ENCODE measurements around the gene ITGAD. TPM values are rescaled to one million over a fixed set of nuclear protein-coding genes. Genes with fewer than 3 reads are reported as not detected.
"Not testable (repeated sequence)": the region's sequence is repeated elsewhere in the genome, so short reads cannot be mapped to it uniquely, and the experiment has no call there.

ITGAD gene
- total RNA-seq, 1 donor from 2014 or later = 0.39 TPM

DNA sequence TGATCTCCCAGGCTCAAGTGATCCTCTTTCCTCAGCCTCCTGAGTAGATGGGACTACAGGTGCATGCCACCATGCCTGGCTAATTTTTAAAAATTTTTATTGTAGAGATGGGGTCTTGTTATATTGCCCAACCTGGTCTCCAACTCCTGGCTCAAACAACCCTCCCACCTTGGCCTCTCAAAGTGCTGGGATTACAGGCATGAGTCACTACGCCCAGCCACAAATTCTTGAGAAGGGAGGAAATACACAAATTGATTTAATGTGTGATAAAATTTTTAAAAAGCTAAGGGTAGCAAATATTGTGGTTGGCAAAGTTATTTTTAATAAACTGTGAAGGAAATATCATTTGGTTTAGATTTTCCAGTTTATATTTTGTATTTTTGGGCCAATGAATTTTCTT, 9.6 kb downstream of the ITGAD start:
- no peak for DNase-seq (ENCODE audit: low spot score)

DNA sequence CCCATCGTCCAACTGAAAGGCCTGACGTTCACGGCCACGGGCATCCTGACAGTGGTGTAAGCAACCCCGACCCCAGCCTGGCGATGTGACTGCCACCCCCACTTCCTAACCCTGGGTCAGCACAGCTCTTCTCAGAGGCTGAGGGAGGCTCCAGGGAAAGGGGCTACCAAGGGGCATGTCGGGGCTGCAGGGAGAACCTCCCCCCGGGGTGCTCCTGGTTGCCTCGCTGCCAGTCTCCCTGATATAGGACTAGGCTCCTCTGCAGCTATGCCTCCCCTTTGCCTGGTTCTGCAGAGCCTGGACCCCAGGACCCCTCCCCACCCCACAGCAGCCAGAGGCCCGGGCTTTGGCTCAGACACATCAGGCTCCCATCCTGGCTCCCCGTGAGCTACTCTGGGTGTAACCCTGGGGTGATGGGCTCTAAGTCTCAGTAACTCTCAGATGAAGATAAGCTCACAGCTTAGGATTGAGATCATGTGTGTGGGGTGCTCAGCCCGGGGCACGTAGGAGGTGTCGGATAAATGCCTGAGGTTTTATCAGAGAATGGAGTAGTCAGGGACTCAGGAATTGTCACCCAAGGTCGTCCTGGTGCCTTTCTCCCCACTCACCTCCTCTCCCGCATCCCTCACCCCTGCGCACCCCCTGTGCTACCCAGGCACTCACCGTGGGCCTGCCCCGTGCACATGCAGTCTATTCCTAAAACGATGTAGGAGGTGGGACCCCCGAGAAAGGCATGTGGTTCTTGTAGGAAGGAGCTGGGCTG, 10.6 kb downstream of the ITGAD start:
- DNase-seq (ENCODE audit: low spot score) = no peak

DNA sequence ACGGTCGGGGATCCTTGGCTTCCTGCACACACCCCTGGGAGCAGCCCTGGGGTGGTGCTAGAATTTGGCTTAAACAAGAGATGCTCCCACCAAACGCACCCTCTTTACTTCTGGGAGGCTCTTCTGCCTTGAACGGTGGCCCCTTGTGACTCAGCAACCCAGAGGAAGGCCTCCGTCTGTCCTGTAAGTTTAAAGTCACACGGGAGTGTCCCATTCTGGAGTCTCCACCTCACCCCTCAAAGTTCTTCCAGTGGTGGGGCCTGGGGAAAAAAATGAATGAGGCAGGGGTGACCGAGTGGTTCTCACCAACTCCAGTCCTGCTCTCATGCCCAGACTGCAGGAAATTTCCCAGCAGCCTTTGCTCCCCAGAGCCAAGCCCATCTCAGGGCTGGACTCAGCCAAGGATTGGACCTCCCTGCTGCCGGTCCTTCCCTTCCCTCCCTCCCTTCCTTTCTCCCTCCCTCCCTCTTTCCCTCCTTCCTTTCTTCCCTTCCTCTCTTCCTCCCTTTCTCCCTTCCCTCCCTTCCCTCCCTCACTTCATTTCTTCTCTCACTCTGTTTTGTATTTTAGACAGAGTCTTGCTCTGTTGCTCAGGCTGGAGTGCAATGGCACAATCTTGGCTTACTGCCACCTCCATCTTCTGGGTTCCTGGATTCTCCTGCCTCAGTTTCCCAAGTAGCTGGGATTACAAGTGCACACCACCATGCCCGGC, 11.4 kb downstream of the ITGAD start:
- DNase-seq (ENCODE audit: low spot score) = no peak

DNA sequence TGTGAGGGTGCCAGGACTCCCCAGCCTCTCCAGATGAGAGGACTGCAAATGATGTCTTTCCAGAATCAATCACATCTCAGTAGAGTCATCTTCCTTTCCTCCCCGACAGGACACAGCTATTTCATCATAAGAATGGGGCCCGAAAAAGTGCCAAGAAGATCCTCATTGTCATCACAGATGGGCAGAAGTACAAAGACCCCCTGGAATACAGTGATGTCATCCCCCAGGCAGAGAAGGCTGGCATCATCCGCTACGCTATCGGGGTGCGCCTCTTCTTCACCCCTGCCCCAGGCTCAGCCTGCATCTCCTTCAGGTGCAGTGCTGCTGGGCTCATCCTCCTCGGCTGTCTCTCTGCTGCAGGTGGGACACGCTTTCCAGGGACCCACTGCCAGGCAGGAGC, 14.3 kb downstream of the ITGAD start:
- DNase-seq (ENCODE audit: low spot score) = no peak

DNA sequence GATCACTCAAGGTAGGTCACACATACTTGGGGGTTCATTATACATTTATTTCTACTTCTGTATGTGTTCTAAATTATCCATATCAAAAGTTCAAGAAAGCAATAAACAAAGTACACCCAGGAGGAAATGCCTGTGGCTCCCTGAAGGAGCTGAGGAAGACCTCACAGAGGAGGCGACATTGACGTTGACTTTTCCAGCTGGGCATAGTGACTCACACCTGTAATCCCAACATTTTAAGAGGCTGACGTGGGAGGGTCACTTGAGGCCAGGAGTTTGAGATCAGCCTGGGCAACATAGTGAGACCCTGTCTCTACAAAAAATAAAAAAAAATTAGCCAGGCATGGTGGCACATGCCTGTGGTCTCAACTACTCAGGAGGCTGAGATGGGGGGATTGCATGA, 16.3 kb downstream of the ITGAD start:
- no peak for DNase-seq (ENCODE audit: low spot score)

- DNase-seq (ENCODE audit: low spot score) = no peak
Observed at GRCh38 chr16:31410082-31410481, 16.9 kb downstream of the ITGAD start.

GRCh38 chr16:31411024-31411844, 18.1 kb downstream of the ITGAD start:
- DNase-seq (ENCODE audit: low spot score) = no peak

GRCh38 chr16:31412750-31413149, 19.6 kb downstream of the ITGAD start:
- no peak for DNase-seq (ENCODE audit: low spot score)

DNA sequence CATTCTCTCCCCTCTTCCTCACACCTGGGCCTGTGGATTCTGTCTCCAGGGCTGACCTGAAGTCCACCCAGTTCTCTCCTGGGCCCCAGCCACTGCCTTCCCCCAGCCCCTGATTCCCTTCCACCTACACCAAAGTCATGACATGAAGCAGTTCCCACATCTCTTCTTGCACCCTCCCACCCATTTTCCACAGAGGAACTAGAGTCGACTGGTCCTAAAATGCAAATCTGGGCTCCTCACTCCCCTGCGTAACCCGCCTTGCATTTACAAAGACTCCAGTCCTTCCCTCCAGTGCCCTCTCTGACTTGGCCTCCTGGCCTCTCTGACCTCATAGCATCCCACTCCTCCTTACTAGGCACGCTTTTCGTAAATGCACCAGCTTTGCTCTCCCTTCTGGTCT, 20.2 kb downstream of the ITGAD start:
- DNase-seq (ENCODE audit: low spot score) = no peak

DNA sequence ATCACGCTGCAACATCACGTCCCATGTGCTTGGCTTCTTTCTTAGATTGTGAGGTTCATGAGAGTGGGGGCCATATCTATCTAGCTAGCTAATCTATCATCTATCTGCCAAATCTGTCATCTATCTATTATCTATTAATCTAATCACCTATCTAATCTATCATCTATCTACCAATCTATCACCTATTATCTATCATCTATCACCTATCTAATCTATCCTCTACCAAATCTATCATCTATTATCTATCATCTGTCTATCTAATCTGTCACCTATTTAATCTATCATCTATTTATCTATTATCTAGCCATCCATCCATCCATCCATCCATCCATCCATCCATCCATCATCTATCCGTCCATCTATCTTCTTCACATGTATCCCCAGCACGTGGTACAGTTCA, 20.8 kb downstream of the ITGAD start:
- no peak for DNase-seq (ENCODE audit: low spot score)

DNA sequence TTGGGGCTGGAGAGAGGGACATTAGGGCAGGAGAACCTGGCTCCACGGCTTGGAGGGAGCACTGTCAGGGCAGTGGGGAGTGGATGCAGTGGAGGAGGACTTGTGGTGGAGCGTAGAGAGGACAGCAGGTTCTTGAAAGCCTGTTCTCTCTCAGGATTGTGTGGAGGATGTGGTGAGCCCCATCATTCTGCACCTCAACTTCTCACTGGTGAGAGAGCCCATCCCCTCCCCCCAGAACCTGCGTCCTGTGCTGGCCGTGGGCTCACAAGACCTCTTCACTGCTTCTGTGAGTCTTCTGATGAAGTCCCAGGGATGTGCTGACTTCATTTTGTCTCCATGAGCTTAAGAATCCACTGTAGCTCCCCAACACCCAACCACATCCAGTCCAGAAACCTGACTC, 21.6 kb downstream of the ITGAD start:
- no peak for DNase-seq (ENCODE audit: low spot score)

- no peak for DNase-seq (ENCODE audit: low spot score)
Observed at GRCh38 chr16:31416371-31416770, 23.2 kb downstream of the ITGAD start.

DNA sequence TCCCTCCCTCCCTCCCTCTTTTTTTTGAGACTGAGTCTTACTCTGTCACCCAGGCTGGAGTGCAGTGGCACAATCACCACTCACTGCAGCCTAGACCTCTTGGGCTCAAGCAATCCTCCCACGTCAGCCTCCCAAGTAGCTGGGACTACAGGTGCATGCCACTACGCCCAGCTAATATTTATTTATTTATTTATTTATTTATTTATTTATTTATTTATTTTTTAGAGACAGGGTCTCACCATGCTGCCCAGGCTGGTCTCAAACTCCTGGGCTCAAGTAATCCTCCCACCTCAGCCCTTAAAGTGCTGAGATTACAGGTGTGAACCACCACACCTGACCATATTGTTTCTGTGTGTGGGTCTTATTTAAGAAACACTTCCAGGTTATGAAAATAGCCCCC, 23.9 kb downstream of the ITGAD start:
- not testable (repeated sequence) for DNase-seq (ENCODE audit: low spot score)

GRCh38 chr16:31417916-31418315, 24.8 kb downstream of the ITGAD start:
- no peak for DNase-seq (ENCODE audit: low spot score)

DNA sequence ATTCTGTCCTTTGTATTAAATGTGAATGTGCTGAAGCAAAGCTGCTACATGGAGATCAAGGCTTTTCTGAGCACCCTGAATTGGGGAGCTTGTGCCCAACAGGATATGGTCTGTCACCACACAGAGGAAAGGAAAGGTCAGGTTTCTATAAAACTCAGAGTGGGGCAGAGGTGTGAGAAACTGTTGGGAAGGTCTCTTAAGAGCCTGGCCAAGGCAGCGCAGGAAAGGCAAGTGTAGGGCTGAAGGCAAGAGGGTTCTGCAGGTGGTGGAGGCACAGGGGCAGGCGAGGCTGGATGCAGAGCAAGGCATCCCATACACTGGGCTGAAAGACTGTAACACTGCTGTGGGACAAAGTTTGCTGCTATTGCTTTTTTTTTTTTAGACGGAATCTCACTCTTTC, 26.9 kb downstream of the ITGAD start:
- no peak for DNase-seq (ENCODE audit: low spot score)

DNA sequence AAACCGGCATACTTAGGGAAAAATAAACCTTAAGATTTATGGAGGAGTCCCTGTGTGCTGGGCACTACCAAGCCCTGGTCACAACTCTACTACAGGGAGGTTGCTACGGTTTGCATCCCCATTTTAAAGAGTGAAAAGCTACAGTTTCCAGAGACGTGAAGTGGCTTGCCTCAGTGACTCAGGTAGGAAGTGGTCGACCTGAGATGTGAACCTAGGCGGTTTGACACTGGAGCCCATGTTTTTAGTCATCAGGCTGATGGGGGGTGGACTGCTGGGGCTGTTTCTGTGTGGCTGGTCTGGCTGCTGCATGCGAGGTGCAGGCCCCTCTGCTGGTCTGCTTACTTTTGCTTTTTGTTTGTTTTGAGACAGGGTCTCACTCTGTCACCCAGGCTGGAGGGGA, 28.5 kb downstream of the ITGAD start:
- no peak for DNase-seq (ENCODE audit: low spot score)

- DNase-seq (ENCODE audit: low spot score) = no peak
Observed at GRCh38 chr16:31423241-31423640, 30.1 kb downstream of the ITGAD start.

DNA sequence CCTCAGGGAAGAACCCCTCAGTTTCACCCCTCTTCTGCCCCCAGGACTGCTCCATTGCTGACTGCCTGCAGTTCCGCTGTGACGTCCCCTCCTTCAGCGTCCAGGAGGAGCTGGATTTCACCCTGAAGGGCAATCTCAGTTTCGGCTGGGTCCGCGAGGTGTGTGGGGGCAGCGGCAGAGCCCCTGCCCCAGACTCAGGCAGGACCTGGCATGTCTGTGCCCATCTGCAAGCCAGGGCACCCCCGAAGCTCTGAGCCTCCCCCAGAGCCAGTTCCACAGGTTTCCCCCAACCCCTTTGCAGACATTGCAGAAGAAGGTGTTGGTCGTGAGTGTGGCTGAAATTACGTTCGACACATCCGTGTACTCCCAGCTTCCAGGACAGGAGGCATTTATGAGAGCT, 30.7 kb downstream of the ITGAD start:
- DNase-seq (ENCODE audit: low spot score) = no peak

DNA sequence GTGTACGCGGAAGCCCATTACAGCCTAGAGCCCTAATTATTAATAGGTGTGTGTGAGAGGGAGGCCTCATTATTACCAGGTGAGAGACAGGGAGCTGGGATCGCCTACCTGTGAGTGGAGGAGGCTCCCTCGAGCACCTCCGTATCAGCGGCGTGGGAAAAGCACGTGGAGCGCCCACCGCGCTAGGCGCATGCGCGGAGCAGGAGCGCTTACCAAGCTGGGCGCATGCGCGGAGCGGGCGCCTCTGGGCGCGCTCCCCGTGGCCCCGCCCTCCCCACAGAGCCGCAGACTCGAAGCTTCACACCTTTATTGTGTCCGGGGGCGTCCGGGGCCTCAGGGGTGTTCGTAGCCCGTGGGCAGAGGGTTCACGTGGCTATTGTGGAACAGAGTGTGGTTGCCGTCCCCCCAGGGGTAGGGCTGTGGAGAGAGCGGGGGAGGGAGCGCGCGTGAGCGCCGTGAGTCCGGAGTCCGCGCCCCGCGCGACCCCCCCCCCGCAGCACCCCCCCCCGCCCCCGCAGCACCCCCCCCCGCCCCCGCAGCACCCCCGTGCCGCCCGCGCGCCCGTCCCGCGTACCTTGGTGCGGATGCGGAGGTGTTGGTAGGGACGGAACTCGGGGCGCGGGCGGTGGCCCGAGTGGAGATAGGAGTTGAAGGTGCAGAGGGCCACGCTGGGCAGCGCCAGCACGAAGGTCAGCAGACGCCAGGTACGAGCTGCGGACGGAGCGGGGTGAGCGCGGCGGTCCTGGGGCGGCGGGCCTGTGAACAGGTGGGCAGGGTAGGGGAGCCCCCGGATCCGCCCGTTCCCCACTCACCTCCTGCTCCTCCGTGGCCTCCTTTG, 34.5 kb downstream of the ITGAD start:
- no peak for DNase-seq (ENCODE audit: low spot score)

- no peak for DNase-seq (ENCODE audit: low spot score)
Observed at GRCh38 chr16:31428279-31428597, 35.1 kb downstream of the ITGAD start, which contains the start of gene COX6A2. Gene COX6A2, minus strand, starts transcription at chr16:31428360. Its CDS starts 35 bp downstream, at chr16:31428325.

DNA sequence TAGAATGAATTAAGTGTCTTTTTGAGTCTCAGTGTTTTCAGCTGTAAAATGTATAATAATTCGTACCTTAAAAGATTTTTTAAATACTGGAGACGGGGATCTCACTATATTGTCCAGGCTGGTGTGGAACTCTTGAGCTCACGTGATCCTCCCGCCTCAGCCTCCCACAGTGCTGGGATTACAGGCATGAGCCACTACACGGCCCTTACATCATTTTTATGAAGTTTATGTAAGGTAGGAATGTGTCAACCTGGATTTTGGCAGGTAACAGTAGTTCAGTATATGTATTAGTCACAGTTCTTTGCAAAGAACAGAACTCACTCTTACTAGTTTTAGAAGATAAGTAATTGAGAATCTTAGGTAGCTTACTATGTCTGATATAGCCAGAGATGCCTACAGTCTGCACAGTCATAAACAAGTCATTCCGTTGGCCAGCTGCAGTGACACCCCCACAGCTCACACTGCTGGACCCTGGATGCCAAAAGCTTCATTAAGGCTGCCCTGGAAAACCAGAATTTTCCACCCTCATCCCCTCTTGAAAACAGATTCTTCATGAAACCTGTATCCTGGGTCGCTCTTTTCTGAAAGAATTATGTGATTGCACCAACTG, 35.6 kb downstream of the ITGAD start:
- DNase-seq (ENCODE audit: low spot score) = no peak

Measured in mesenteric fat pad (tissue), 1 donor.